SHP77 treated with DMSO at 0.1 percent for 48 hours (cell line): ENCODE results near the gene KBTBD6.
"Not testable (repeated sequence)": the region's sequence is repeated elsewhere in the genome, so short reads cannot be mapped to it uniquely, and the experiment has no call there.

ENCODE experiments used
- DNase-seq: peaks from one replicate; lab custom pipeline; 2025; lab: John Stamatoyannopoulos, UW

Gene KBTBD6

GRCh38 chr13:41132512-41133152, at the start of gene KBTBD6:
KBTBD6 (minus strand) TSS chr13:41132802; CDS start chr13:41132511, 291 bp downstream.
- DNase-seq: peak; percentile 93

DNA sequence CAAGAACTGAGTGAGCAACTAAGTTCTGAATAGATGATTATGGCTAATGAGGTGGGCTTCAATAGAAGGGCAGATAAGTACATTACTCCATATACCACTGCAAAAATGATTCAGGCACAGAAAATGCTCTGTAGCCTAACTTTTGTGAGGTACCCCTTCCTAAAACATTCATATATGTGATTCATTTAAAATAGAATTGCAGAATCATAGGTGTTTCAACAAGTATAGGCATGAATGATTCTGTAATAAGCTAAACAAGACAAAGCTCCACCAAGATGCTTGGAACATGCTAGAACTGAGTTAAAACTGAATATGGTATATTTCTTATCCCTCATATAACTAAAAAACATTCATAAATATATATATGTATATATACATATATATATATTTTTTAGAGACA, 49.6 kb upstream of the KBTBD6 start:
- no peak for DNase-seq

DNA sequence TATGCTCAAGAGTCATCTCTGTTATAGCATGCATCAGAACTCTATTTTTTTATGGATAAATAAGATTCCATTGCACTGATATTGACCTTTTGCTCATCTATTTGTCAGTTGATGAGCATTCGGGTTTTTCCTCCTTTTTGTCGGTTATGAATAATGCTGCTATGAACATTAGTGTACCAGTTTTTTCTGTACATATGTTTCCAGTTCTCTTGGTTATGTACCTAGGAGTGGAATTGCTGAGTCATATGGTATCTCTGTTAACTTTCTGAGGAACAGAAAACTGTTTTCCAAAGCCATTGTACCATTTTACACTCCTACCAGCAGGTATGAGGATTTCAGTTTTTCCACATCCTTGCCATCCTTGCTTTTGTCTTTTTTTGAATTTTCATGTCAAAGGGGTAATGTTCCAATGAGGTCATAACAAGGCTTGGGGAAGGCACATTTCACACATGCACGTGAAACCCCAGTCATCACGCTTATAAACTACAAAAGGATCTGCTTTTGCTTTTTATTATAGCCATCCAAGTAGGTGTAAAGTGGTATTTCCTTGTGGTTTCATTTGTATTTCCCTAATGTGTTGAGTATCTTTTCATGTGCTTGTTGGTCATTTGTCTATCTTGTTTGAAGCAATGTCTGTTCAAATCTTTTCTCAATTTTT, 47.1 kb upstream of the KBTBD6 start:
- DNase-seq: no peak

- no peak for DNase-seq
Observed at GRCh38 chr13:41178040-41178439, 45.4 kb upstream of the KBTBD6 start.

DNA sequence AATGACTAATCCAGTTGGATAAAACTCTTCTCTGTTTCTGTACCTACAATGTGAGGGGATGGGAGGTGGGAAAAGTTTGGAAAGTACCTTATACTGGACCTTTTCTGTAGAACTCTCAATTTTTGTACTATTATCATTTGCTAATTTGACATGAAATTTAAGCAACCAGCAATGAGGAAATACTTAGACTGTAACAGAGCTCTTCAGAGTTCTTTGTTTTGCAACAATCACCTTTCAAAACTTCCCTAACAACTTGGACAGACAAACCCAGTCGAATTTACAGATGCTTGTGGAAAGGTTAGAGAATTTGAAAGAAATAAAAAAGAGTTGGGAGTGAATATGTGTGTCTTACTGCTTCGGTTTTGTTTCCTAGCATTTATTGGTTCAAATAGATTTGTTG, 45.0 kb upstream of the KBTBD6 start:
- DNase-seq: no peak

- DNase-seq: not testable (repeated sequence)
Observed at GRCh38 chr13:41175576-41175975, 43.0 kb upstream of the KBTBD6 start.

- no peak for DNase-seq
Observed at GRCh38 chr13:41162151-41162550, 29.5 kb upstream of the KBTBD6 start.

DNA sequence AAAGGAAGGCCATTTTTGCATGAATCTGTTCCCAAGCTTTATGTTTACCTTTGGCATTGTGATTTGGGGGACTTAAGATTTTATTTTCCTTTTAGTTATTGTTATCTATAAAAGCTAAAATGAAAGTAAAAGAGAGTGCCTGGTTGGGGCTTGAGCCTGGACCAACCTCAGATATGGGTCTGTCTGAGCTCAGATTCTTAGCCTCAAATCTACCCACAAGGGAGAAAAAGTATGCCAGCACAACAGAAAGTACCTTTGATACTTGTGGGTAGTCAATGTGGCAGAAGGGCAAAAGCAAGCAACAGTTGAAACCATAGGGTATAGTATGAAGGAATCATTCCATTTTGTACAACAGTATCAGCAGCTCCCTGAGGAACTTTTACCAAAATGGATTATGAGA, 26.6 kb upstream of the KBTBD6 start:
- DNase-seq: no peak

GRCh38 chr13:41157048-41157717, 24.6 kb upstream of the KBTBD6 start:
- no peak for DNase-seq

DNA sequence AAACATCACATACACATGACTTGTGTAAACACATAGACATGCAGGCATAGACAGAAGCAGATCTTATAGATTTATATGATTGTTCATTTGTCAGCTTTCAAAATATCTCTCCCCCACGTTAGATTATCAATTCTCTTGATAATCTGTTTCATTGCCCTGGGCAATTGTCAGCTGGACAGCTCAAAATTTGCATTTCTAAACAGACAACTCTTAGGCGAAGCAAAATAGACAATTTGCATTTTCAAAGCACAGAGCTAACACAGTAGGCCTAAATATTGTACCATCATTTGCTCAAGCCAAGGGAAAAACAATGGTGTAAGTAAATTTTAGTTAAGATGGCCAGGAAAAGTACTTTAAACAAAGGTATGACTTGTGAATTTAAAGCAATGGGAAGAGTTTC, 24.0 kb upstream of the KBTBD6 start:
- no peak for DNase-seq

DNA sequence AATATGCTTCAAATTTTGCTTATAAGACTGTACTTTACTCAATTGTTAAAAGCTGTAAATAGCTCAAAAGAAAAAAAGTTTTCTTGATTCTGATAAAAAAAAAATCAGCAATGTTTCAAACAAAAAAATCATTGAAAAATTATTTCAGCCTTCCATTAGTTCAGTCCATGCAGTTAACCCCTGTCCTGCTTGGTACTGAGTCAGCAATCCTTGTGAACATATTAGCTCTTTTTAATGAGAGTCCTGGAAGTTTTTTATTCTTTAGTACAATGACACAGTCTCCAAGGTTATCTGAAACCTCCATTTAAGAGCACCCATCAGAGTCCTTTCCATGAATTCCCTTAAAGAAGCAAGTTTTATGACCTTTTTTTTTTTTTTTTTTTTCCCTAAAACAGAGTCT, 21.4 kb upstream of the KBTBD6 start:
- DNase-seq: no peak

- no peak for DNase-seq
Observed at GRCh38 chr13:41152005-41152404, 19.4 kb upstream of the KBTBD6 start.

GRCh38 chr13:41150058-41150457, 17.5 kb upstream of the KBTBD6 start:
- no peak for DNase-seq

DNA sequence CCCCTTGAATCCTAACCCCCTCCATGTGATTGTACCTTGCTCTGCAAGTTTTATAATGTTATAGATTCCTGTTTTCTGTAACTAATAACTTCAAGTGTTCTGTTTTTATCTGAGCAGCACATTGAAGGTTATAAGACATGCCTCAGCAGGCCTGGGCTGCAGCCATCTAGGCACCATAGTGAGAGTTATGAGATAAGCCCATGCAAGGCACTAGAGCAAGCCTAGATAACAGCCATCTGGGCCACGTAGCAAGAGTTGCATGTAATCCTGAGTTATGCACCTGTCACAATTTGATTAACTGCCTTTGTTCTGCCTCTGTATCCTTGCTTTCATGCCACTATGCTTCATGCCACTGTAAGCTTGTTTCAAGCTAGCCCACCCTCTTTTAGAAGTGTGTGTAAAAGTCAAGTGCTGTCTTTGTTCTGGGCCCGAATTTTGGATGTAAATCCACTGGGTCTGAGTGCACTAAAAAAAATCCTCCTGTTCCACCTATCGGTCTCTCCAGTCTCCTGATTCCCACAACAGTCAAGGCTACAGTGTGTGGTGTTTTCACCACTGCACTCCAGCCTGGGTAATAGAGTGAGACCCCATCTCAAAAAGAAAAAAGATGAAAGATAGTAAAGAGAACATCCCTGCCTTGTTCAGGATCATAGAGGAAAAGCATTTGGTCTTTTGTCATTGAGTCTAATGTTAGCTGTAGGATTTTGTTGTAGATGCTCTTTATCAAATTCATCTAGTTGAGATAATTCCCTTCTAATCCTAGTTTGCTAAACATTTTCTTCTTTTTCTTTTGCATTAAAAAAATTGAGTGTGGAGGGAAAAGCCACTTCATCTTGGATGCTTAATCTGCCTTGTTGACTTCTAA, 16.0 kb upstream of the KBTBD6 start:
- no peak for DNase-seq

- DNase-seq: no peak
Observed at GRCh38 chr13:41145136-41145908, 12.7 kb upstream of the KBTBD6 start.

GRCh38 chr13:41144576-41144975, 12.0 kb upstream of the KBTBD6 start:
- DNase-seq: no peak

- DNase-seq: no peak
Observed at GRCh38 chr13:41139296-41139966, 6.8 kb upstream of the KBTBD6 start.

- DNase-seq: no peak
Observed at GRCh38 chr13:41137951-41138350, 5.3 kb upstream of the KBTBD6 start.

DNA sequence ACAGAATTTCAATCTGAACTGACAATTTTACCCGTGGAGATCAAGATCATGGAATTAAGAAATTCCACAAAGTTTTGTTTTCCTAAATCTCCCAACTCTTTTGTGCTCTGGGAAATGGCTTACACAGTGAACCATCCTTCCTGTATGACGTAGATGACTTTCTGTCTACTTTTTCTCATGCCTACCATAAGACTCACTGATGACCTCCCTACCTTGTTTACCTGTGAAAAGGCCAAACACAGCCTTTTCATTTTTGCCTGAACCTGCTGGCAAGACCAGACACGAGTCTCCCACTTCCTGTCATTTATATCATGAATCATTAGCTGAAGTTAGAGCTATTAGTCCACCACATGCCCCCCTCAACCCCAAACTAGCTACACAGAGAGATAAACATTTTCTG, 4.6 kb upstream of the KBTBD6 start:
- DNase-seq: no peak

GRCh38 chr13:41136396-41137031, 3.9 kb upstream of the KBTBD6 start:
- no peak for DNase-seq

- no peak for DNase-seq
Observed at GRCh38 chr13:41133951-41134350, 1.3 kb upstream of the KBTBD6 start.
